ENCODE data around the gene PCDHA3.
"Not testable (repeated sequence)": the region's sequence is repeated elsewhere in the genome, so short reads cannot be mapped to it uniquely, and the experiment has no call there.

GRCh38 chr5:140796072-140796717, 4.7 kb upstream of the PCDHA3 start:
- not testable (repeated sequence) for TF ChIP-seq EZH2 (IDR thresholded peaks at IDR 0.05; ENCODE audit: low read depth, low read length, severe bottlenecking); ASH2L (IDR thresholded peaks at IDR 0.05; ENCODE audit: low read length); JUND (IDR thresholded peaks at IDR 0.05; ENCODE audit: low read length)
- TF ChIP-seq, protein P1, sequence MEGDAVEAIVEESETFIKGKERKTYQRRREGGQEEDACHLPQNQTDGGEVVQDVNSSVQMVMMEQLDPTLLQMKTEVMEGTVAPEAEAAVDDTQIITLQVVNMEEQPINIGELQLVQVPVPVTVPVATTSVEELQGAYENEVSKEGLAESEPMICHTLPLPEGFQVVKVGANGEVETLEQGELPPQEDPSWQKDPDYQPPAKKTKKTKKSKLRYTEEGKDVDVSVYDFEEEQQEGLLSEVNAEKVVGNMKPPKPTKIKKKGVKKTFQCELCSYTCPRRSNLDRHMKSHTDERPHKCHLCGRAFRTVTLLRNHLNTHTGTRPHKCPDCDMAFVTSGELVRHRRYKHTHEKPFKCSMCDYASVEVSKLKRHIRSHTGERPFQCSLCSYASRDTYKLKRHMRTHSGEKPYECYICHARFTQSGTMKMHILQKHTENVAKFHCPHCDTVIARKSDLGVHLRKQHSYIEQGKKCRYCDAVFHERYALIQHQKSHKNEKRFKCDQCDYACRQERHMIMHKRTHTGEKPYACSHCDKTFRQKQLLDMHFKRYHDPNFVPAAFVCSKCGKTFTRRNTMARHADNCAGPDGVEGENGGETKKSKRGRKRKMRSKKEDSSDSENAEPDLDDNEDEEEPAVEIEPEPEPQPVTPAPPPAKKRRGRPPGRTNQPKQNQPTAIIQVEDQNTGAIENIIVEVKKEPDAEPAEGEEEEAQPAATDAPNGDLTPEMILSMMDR (IDR thresholded peaks at IDR 0.05; ENCODE audit: control extremely low read depth in 1 of 3, insufficient read depth in 1 of 3, low read depth in 1 of 3, low read length in 3 of 3): not testable (repeated sequence)
